SK-N-SH treated with all-trans-retinoic acid at 6 μM for 48 hours (cell line): Measurements from ENCODE around the gene UBL3.

Source experiments
- ATAC-seq: fragments of 200-7000 bp; cut with Tn5 transposase; 3 replicates; pipeline ENCODE4 v1.9.1; 2020; ENCODE audit warnings: mild to moderate bottlenecking, moderate library complexity
- ARNTL ChIP-seq: fragments of 450-650 bp; formaldehyde crosslinking; IDR thresholded peaks from 2 replicates; pipeline ENCODE4 v1.5.0; 2020; ENCODE audit warnings: low read depth, mild to moderate bottlenecking, moderate library complexity, borderline replicate concordance
- BACH2 ChIP-seq: fragments of 250-450 bp; sonication (Bioruptor Pico); IDR thresholded peaks from 2 replicates; pipeline ENCODE4 v1.9.0; 2021; ENCODE audit warnings: mild to moderate bottlenecking, borderline replicate concordance
- CREB5 ChIP-seq: fragments of 250-450 bp; sonication (Bioruptor Pico); IDR thresholded peaks from 2 replicates; pipeline ENCODE4 v1.5.1; 2020; ENCODE audit warnings: low read depth, mild to moderate bottlenecking, moderate library complexity
- CSDC2 ChIP-seq: fragments of 250-450 bp; sonication (Bioruptor Pico); IDR thresholded peaks from 2 replicates; pipeline ENCODE4 v1.5.0; 2020; ENCODE audit warnings: mild to moderate bottlenecking, moderate library complexity
- CSRNP3 ChIP-seq: fragments of 250-450 bp; sonication (Bioruptor Pico); IDR thresholded peaks from 2 replicates; pipeline ENCODE4 v1.5.1; 2021; ENCODE audit warnings: mild to moderate bottlenecking, moderate library complexity
- ESRRG ChIP-seq: fragments of 250-450 bp; sonication (Bioruptor Pico); IDR thresholded peaks from 2 replicates; pipeline ENCODE4 v1.6.1; 2021; ENCODE audit warnings: mild to moderate bottlenecking
- GLIS3 ChIP-seq: fragments of 250-450 bp; sonication (Bioruptor Pico); IDR thresholded peaks from 2 replicates; pipeline ENCODE4 v1.5.0; 2020; ENCODE audit warnings: mild to moderate bottlenecking, moderate library complexity
- ISL1 ChIP-seq: fragments of 250-450 bp; sonication (Bioruptor Pico); IDR thresholded peaks from 2 replicates; pipeline ENCODE4 v2.1.2; 2022; ENCODE audit warnings: mild to moderate bottlenecking, moderate library complexity
- OSR1 ChIP-seq: fragments of 250-450 bp; sonication (Bioruptor Pico); IDR thresholded peaks from 2 replicates; pipeline ENCODE4 v1.8.0; 2022; ENCODE audit warnings: moderate library complexity, mild to moderate bottlenecking, inconsistent platforms
- PATZ1 ChIP-seq: fragments of 250-450 bp; sonication (Bioruptor Pico); IDR thresholded peaks from 2 replicates; pipeline ENCODE4 v1.8.0; 2020; ENCODE audit warnings: mild to moderate bottlenecking, moderate library complexity, borderline replicate concordance
- POU6F1 ChIP-seq: fragments of 250-450 bp; sonication (Bioruptor Pico); IDR thresholded peaks from 2 replicates; pipeline ENCODE4 v1.8.0; 2021; ENCODE audit warnings: low read depth, mild to moderate bottlenecking, moderate library complexity, borderline replicate concordance
- PPARA ChIP-seq: fragments of 250-450 bp; sonication (Bioruptor Pico); IDR thresholded peaks from 2 replicates; pipeline ENCODE4 v1.5.0; 2020; ENCODE audit warnings: mild to moderate bottlenecking, borderline replicate concordance
- RARB ChIP-seq: fragments of 250-450 bp; sonication (Bioruptor Pico); IDR thresholded peaks from 2 replicates; pipeline ENCODE4 v1.8.0; 2021; ENCODE audit warnings: mild to moderate bottlenecking, moderate library complexity
- SNAI2 ChIP-seq: fragments of 250-450 bp; sonication (Bioruptor Pico); IDR thresholded peaks from 2 replicates; pipeline ENCODE4 v1.5.0; 2020; ENCODE audit warnings: mild to moderate bottlenecking, moderate library complexity
- TCF4 ChIP-seq: fragments of 250-450 bp; sonication (Bioruptor Pico); IDR thresholded peaks from 2 replicates; pipeline ENCODE4 v1.8.0; 2021; ENCODE audit warnings: mild to moderate bottlenecking, moderate library complexity, borderline replicate concordance
- TOX ChIP-seq: fragments of 250-450 bp; sonication (Bioruptor Pico); IDR thresholded peaks from 2 replicates; pipeline ENCODE4 v1.8.0; 2021; ENCODE audit warnings: mild to moderate bottlenecking, moderate library complexity, borderline replicate concordance
- TSHZ2 ChIP-seq: fragments of 250-450 bp; sonication (Bioruptor Pico); IDR thresholded peaks from 2 replicates; pipeline ENCODE4 v1.5.0; 2020; ENCODE audit warnings: mild to moderate bottlenecking, moderate library complexity
- ZC3H10 ChIP-seq: fragments of 250-450 bp; sonication (Bioruptor Pico); IDR thresholded peaks from 2 replicates; pipeline ENCODE4 v1.5.1; 2021; ENCODE audit warnings: mild to moderate bottlenecking, moderate library complexity
- ZFP3 ChIP-seq: fragments of 250-450 bp; sonication (Bioruptor Pico); IDR thresholded peaks from 2 replicates; pipeline ENCODE4 v1.5.0; 2020; ENCODE audit warnings: mild to moderate bottlenecking, moderate library complexity
- ZNF565 ChIP-seq: fragments of 450-650 bp; formaldehyde crosslinking; conservative IDR thresholded peaks from 2 replicates; pipeline ENCODE4 v1.5.0; 2020; ENCODE audit warnings: low read depth, mild to moderate bottlenecking, moderate library complexity
- ZNF70 ChIP-seq: fragments of 450-650 bp; formaldehyde crosslinking; IDR thresholded peaks from 2 replicates; pipeline ENCODE4 v1.5.0; 2020; ENCODE audit warnings: mild to moderate bottlenecking, moderate library complexity
- ZNF8 ChIP-seq: fragments of 450-650 bp; formaldehyde crosslinking; IDR thresholded peaks from 2 replicates; pipeline ENCODE4 v1.5.0; 2020; ENCODE audit warnings: mild to moderate bottlenecking, moderate library complexity

UBL3 gene

DNA sequence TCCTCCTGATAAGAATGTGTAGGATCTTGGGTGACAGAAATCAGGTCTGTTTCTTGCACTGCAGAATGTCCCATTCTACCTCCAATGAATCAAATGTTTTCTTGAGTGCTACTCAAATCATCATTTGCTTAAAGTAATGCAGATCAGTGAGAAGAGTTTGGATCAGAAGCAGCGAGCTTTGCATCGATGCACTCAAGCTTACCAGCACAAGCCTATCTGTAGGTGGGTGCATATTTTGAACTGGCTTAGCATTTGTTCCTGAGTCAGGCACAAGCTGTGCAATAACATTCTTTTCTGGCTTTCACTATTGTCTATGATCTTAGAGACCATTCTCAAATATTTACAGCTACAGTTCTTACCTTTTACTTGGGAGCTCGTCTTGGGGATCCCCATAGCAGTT, 109.5 kb downstream of the UBL3 start:
- TF ChIP-seq TCF4 (no peak), ZNF8 (no peak), BACH2 (no peak), ISL1 (CRISPR knock-in tag) (no peak), ZNF565 (no peak), CSDC2 (CRISPR knock-in tag) (no peak), CREB5 (CRISPR knock-in tag) (no peak), CSRNP3 (CRISPR knock-in tag) (no peak), TSHZ2 (no peak), OSR1 (CRISPR knock-in tag) (no peak), ARNTL (CRISPR knock-in tag) (no peak), POU6F1 (CRISPR knock-in tag) (no peak), ZFP3 (CRISPR knock-in tag) (no peak), PATZ1 (no peak), TOX (CRISPR knock-in tag) (no peak), ESRRG (CRISPR knock-in tag) (no peak), ZNF70 (CRISPR knock-in tag) (no peak), GLIS3 (CRISPR knock-in tag) (no peak), PPARA (CRISPR knock-in tag) (no peak)
- TF ChIP-seq, all 23 proteins: peak for 0
- ATAC-seq, result no peak

GRCh38 chr13:29737061-29737460, 113.4 kb downstream of the UBL3 start:
- no peak for TF ChIP-seq CREB5 (CRISPR knock-in tag)
- no peak for TF ChIP-seq TCF4
- ATAC-seq, result no peak

- TF ChIP-seq TCF4, result no peak
- TF ChIP-seq SNAI2 (CRISPR knock-in tag), result no peak
- TF ChIP-seq POU6F1 (CRISPR knock-in tag), result no peak
- no peak for TF ChIP-seq BACH2
- no peak for TF ChIP-seq ARNTL (CRISPR knock-in tag)
- TF ChIP-seq ZC3H10 (CRISPR knock-in tag), result no peak
- TF ChIP-seq TOX (CRISPR knock-in tag), result no peak
- TF ChIP-seq PPARA (CRISPR knock-in tag), result no peak
- TF ChIP-seq TSHZ2, result no peak
- no peak for TF ChIP-seq OSR1 (CRISPR knock-in tag)
- no peak for TF ChIP-seq CSDC2 (CRISPR knock-in tag)
- no peak for TF ChIP-seq RARB (CRISPR knock-in tag)
Measured at GRCh38 chr13:29733147-29733611, 117.2 kb downstream of the UBL3 start.

More at GRCh38 chr13:29733147-29733611, 117.2 kb downstream of the UBL3 start:
- no peak for ATAC-seq
